H9 (cell line): ENCODE data around the gene XPA. TPM values are rescaled to one million over a fixed set of nuclear protein-coding genes. Genes with fewer than 3 reads are reported as not detected.

Source experiments
- DNase-seq: peaks from one replicate; pipeline ENCODE4 v3.0.0-alpha.2; 2017
- H2AFZ ChIP-seq: one replicate; pipeline ENCODE4 v1.6.1; 2013; ENCODE audit warnings: mild to moderate bottlenecking, low read length, control low read depth, moderate library complexity
- H2AK5ac ChIP-seq: 2 replicates; pipeline ENCODE4 v1.6.1; 2013; ENCODE audit warnings: low read length, control low read depth, mixed read lengths; ENCODE audit not compliant: insufficient read length
- H2BK120ac ChIP-seq: one replicate; pipeline ENCODE4 v1.6.1; 2013; ENCODE audit warnings: low read depth, mild to moderate bottlenecking, low read length, control low read depth, inconsistent platforms; ENCODE audit not compliant: poor library complexity, severe bottlenecking
- H2BK12ac ChIP-seq: 2 replicates; pipeline ENCODE4 v1.6.1; 2013; ENCODE audit warnings: low read length, control low read depth, mixed read lengths, low read depth; ENCODE audit not compliant: insufficient read length
- H2BK15ac ChIP-seq: 2 replicates; pipeline ENCODE4 v1.6.1; 2013; ENCODE audit warnings: low read depth, low read length, control low read depth
- H2BK20ac ChIP-seq: one replicate; pipeline ENCODE4 v1.6.1; 2013; ENCODE audit warnings: low read depth, mild to moderate bottlenecking, low read length, control low read depth, inconsistent platforms; ENCODE audit not compliant: poor library complexity, severe bottlenecking
- H2BK5ac ChIP-seq: 2 replicates; pipeline ENCODE4 v1.6.1; 2013; ENCODE audit warnings: low read length, control low read depth, mixed read lengths; ENCODE audit not compliant: insufficient read length
- H3K14ac ChIP-seq: 2 replicates; pipeline ENCODE4 v1.6.1; 2013; ENCODE audit warnings: low read length, control low read depth; ENCODE audit not compliant: insufficient read depth
- H3K18ac ChIP-seq: 2 replicates; pipeline ENCODE4 v1.6.1; 2013; ENCODE audit warnings: low read depth, mild to moderate bottlenecking, mixed read lengths, low read length, control low read depth; ENCODE audit not compliant: insufficient read length
- H3K23ac ChIP-seq: 2 replicates; pipeline ENCODE4 v1.6.1; 2013; ENCODE audit warnings: low read length, control low read depth, mixed read lengths, low read depth; ENCODE audit not compliant: insufficient read length
- H3K23me2 ChIP-seq: 2 replicates; pipeline ENCODE4 v1.6.1; 2013; ENCODE audit warnings: low read depth, mild to moderate bottlenecking, mixed read lengths, low read length, control low read depth; ENCODE audit not compliant: insufficient read length, poor library complexity, severe bottlenecking
- H3K27ac ChIP-seq: 2 replicates; pipeline ENCODE4 v1.5.1; 2013; ENCODE audit warnings: low read length, control low read depth, mixed read lengths, low read depth; ENCODE audit not compliant: insufficient read length
- H3K27me3 ChIP-seq: 2 replicates; pipeline ENCODE4 v1.6.1; 2013; ENCODE audit warnings: low read length, control low read depth, inconsistent platforms; ENCODE audit not compliant: insufficient read depth
- H3K4ac ChIP-seq: 2 replicates; pipeline ENCODE4 v1.6.1; 2013; ENCODE audit warnings: low read depth, mild to moderate bottlenecking, control low read depth, inconsistent platforms, low read length, moderate library complexity
- H3K4me1 ChIP-seq: 2 replicates; pipeline ENCODE4 v1.6.1; 2013; ENCODE audit warnings: low read length, control low read depth, inconsistent platforms; ENCODE audit not compliant: insufficient read depth
- H3K4me2 ChIP-seq: 2 replicates; pipeline ENCODE4 v1.6.1; 2013; ENCODE audit warnings: low read length, control low read depth, mixed read lengths; ENCODE audit not compliant: insufficient read length, insufficient read depth
- H3K56ac ChIP-seq: 2 replicates; pipeline ENCODE4 v1.6.1; 2013; ENCODE audit warnings: low read depth, mild to moderate bottlenecking, mixed read lengths, low read length, control low read depth; ENCODE audit not compliant: insufficient read length
- H3K79me1 ChIP-seq: 2 replicates; pipeline ENCODE4 v1.6.1; 2013; ENCODE audit warnings: low read depth, mild to moderate bottlenecking, moderate library complexity, low read length, control low read depth, inconsistent platforms; ENCODE audit not compliant: insufficient read depth, poor library complexity, severe bottlenecking
- H3K79me2 ChIP-seq: 2 replicates; pipeline ENCODE4 v1.6.1; 2013; ENCODE audit warnings: low read length, control low read depth, inconsistent platforms; ENCODE audit not compliant: insufficient read depth
- H3K9ac ChIP-seq: 2 replicates; pipeline ENCODE4 v1.6.1; 2013; ENCODE audit warnings: low read length, control low read depth, mixed read lengths; ENCODE audit not compliant: insufficient read length; ENCODE audit errors: extremely low read depth
- H3K9me3 ChIP-seq: one replicate; pipeline ENCODE4 v1.6.1; 2013; ENCODE audit warnings: low read depth, low read length, inconsistent platforms; ENCODE audit not compliant: control insufficient read depth
- H3T11ph ChIP-seq: one replicate; pipeline ENCODE4 v1.6.1; 2013; ENCODE audit warnings: mild to moderate bottlenecking, low read length, control low read depth, inconsistent platforms
- H4K20me1 ChIP-seq: one replicate; pipeline ENCODE4 v1.6.1; 2013; ENCODE audit not compliant: control insufficient read depth, insufficient read length, insufficient read depth
- H4K5ac ChIP-seq: 2 replicates; pipeline ENCODE4 v1.6.1; 2013; ENCODE audit warnings: low read depth, mild to moderate bottlenecking, mixed read lengths, low read length, control low read depth; ENCODE audit not compliant: insufficient read length
- H4K8ac ChIP-seq: replicated peaks from 2 replicates; pipeline ENCODE4 v1.6.1; 2013; ENCODE audit warnings: low read length, control low read depth, mixed read lengths, low read depth; ENCODE audit not compliant: insufficient read length
- H4K91ac ChIP-seq: 2 replicates; pipeline ENCODE4 v1.6.1; 2013; ENCODE audit warnings: low read depth, mild to moderate bottlenecking, moderate library complexity, mixed read lengths, low read length, control low read depth; ENCODE audit not compliant: insufficient read length
- H3K27ac Mint-ChIP-seq, 3 experiments: 2 replicates in 2 of 3; 3 replicates in 1 of 3; pipeline ENCODE4 v1.8.0; 2020 to 2021; ENCODE audit warnings: mixed read lengths in 3 of 3, mild to moderate bottlenecking in 1 of 3, moderate library complexity in 1 of 3
- H3K27me3 Mint-ChIP-seq: 2 replicates; pipeline ENCODE4 v1.8.0; 2021; ENCODE audit warnings: low read depth, mild to moderate bottlenecking, moderate library complexity, mixed read lengths
- H3K36me3 Mint-ChIP-seq, 3 experiments: 2 replicates in 2 of 3; 3 replicates in 1 of 3; pipeline ENCODE4 v1.8.0; 2020 to 2021; ENCODE audit warnings: low read depth in 3 of 3, mixed read lengths in 3 of 3; ENCODE audit not compliant: insufficient read depth in 1 of 3
- H3K4me1 Mint-ChIP-seq, 2 experiments: 2 replicates each; pipeline ENCODE4 v1.8.0; 2020; ENCODE audit warnings: mixed read lengths in 2 of 2
- H3K4me3 Mint-ChIP-seq, 2 experiments: 2 replicates in 1 of 2; 3 replicates in 1 of 2; pipeline ENCODE4 v1.8.0; 2020 to 2021; ENCODE audit warnings: mild to moderate bottlenecking in 2 of 2, mixed read lengths in 2 of 2, moderate library complexity in 1 of 2
- H3K9me3 Mint-ChIP-seq, 2 experiments: 2 replicates in 1 of 2; 3 replicates in 1 of 2; pipeline ENCODE4 v1.8.0; 2020; ENCODE audit warnings: mild to moderate bottlenecking in 2 of 2, mixed read lengths in 2 of 2, moderate library complexity in 1 of 2
- CTCF ChIP-seq: fragments of 200-600 bp; sonication (generic); conservative IDR thresholded peaks from 3 replicates; pipeline ENCODE4 v1.8.0; 2021; ENCODE audit warnings: antibody characterized with exemption, mild to moderate bottlenecking
- WGBS: extraction: QIAGEN DNeasy Blood & Tissue Kit; methylation state at CpG from one replicate; pipeline ENCODE4 v1.1.7; 2013; ENCODE audit warnings: missing lambda C conversion rate, low lambda C conversion rate, mixed read lengths; ENCODE audit not compliant: insufficient read length; ENCODE audit errors: extremely low coverage; 5-methylcytosine and 5-hydroxymethylcytosine counted together
- total RNA-seq: library from RNA; stranded (reverse); gene quantifications from 2 replicates; pipeline ENCODE4 v1.2.1, GENCODE V29; 2021

Gene XPA
- total RNA-seq, 1 experiment from 2014 or later, result 6.6 TPM

- H3K79me2 ChIP-seq, result no peaks in the 10 kb centered on the region
- no peak overlapping the region for H3K4ac ChIP-seq
- no peak overlapping the region for H2BK20ac ChIP-seq
- peaks cover 34 to 92% (median 77%) of the 10 kb centered on the region in 3 experiments for H3K36me3 Mint-ChIP-seq
- no peak overlapping the region for H2BK120ac ChIP-seq
- no peaks in the 10 kb centered on the region for H3K4me1 ChIP-seq
- H3K27me3 ChIP-seq, result no peaks in the 10 kb centered on the region
- H3T11ph ChIP-seq, result no peak overlapping the region
- H3K9me3 Mint-ChIP-seq, result no peaks in the 10 kb centered on the region
- H4K8ac ChIP-seq, result no peak overlapping the region
- no peak overlapping the region for H2BK5ac ChIP-seq
- H3K79me1 ChIP-seq, result no peaks in the 10 kb centered on the region
- no peak overlapping the region for H2AK5ac ChIP-seq
- no peak overlapping the region for H2AFZ ChIP-seq
- no peaks in the 10 kb centered on the region for H3K4me1 Mint-ChIP-seq
- H3K56ac ChIP-seq, result no peak overlapping the region
- DNase-seq, result no peak
- no peak overlapping the region for H3K9ac ChIP-seq
- no peaks in the 10 kb centered on the region for H4K20me1 ChIP-seq
- H2BK12ac ChIP-seq, result no peak overlapping the region
- H3K23ac ChIP-seq, result no peak overlapping the region
- no peak overlapping the region for H3K4me2 ChIP-seq
- no peak overlapping the region for H3K4me3 Mint-ChIP-seq
- TF ChIP-seq CTCF, result no peak
- no peak overlapping the region for H3K27ac ChIP-seq
- no peak overlapping the region for H2BK15ac ChIP-seq
- H3K27ac Mint-ChIP-seq, result no peak overlapping the region
- H4K91ac ChIP-seq, result no peak overlapping the region
- no peaks in the 10 kb centered on the region for H3K9me3 ChIP-seq
- H3K27me3 Mint-ChIP-seq, result no peaks in the 10 kb centered on the region
- H3K23me2 ChIP-seq, result no peaks in the 10 kb centered on the region
- H4K5ac ChIP-seq, result no peak overlapping the region
- no peak overlapping the region for H3K14ac ChIP-seq
- no peak overlapping the region for H3K18ac ChIP-seq
- WGBS, result no CpG with 5 or more reads among the region's 3 CpGs
Measured at GRCh38 chr9:97668485-97668884, 28.7 kb downstream of the XPA start.
